ENCODE results near the gene PARP3.
"Not testable (repeated sequence)": the region's sequence is repeated elsewhere in the genome, so short reads cannot be mapped to it uniquely, and the experiment has no call there.

PARP3 gene

GRCh38 chr3:51941798-51942602 is at the start of gene PARP3, which contains the start of gene RRP9:
TSS of gene PARP3 (plus strand) at chr3:51942363. CDS start at chr3:51943356, 993 bp downstream.
TSS of gene RRP9 (minus strand) at chr3:51941904. CDS start at chr3:51941867, 37 bp downstream.
- in situ Hi-C loops (cut with MboI; ENCODE audit: low sequenced_read_pairs): no loop called here

DNA sequence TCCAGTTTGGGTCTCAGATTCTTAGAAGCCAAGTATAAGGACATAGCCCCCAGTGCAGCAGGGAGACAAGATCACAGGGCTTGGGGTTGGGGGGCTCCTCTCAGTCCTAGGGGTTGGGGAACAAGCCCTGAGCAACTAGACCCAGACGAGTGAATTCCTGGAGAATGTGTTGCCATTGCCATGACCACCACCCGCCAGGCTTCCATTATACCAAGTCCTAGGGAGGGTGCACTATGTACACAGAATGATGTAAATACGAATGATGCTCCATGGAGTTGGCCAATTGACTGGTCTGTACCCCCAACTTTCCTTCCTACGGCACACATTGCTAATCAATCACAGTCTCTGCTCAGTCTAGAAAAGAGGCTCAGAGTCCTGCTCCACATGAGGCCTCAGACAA is 47.8 kb upstream of the PARP3 start:
- in situ Hi-C loops (cut with MboI; ENCODE audit: low sequenced_read_pairs): no loop called here

GRCh38 chr3:51894939-51895338 is 47.2 kb upstream of the PARP3 start:
- in situ Hi-C loops (cut with MboI; ENCODE audit: low sequenced_read_pairs): no loop called here

DNA sequence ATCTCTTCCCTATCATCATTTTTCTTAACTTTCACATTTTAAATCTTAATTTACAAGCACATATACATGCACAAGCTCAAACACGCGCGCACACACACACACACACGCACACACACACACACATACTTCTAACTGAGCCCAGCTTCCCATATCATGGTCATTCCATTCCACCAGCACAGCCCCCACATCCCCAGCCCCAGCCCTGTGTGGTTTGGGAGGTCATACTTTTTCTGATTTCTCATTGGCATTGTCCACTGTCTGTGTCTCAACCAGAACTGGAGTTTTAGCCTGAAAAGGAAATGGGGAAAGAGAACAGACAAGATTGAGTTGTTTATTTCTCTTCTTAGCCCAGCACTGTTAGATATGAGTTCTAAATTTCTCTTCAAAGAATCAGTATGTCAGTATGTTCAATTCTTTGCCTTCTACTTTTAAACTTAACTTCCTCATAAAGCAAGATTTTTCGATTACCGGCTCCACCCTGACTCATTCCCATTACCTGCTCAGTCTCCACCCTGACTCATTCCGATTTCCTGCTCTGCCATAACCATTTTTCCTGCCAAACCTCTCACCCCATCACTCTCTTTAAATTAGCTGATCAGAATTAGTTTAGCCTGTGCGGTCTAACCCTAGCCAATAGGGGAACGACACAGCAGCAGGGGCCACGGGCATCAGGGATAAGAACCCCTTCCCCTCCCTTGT is 45.4 kb upstream of the PARP3 start:
- in situ Hi-C loops (cut with MboI; ENCODE audit: low sequenced_read_pairs): no loop called here

DNA sequence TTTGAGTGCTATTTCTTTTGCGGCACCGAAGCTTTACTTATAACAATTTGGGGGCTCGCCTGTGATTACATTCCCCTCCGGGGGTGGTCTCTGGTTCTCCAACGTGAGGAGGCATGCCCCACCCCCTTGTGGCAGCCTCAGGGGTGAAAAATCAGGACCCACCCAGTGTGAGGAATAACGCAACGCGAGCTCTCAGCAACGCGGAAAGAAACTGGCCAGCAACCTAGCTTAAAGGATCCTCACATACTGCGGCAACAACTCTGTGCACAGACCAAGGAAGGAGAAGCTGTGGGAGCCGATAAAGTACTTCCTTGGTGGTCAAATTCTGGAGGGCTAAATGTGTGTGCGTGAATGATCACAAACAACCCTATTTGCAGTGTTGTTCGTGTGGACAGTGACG is 44.8 kb upstream of the PARP3 start:
- in situ Hi-C loops (cut with MboI; ENCODE audit: low sequenced_read_pairs): no loop called here

DNA sequence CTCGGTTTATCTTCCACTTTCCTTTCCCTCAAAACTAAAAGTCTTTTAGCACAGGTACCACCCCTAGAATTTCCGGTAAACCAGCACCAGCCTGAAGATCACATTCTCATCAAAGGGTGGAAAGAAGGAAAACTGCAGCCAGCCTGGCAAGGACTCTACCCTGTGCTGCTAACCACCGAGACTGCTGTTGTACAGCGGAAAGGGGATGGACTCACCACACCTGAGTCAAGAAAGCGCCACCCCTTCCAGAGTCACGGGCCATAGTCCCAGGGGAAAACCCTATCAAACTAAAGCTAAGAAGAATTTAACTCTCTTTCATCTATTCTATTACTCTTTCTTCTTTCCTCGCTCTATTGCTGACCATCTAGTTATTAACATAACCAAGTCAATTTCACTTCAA is 42.1 kb upstream of the PARP3 start:
- in situ Hi-C loops (cut with MboI; ENCODE audit: low sequenced_read_pairs): not testable (repeated sequence)

- in situ Hi-C loops (cut with MboI; ENCODE audit: low sequenced_read_pairs): not testable (repeated sequence)
Measured at GRCh38 chr3:51902361-51902760, 39.8 kb upstream of the PARP3 start.

DNA sequence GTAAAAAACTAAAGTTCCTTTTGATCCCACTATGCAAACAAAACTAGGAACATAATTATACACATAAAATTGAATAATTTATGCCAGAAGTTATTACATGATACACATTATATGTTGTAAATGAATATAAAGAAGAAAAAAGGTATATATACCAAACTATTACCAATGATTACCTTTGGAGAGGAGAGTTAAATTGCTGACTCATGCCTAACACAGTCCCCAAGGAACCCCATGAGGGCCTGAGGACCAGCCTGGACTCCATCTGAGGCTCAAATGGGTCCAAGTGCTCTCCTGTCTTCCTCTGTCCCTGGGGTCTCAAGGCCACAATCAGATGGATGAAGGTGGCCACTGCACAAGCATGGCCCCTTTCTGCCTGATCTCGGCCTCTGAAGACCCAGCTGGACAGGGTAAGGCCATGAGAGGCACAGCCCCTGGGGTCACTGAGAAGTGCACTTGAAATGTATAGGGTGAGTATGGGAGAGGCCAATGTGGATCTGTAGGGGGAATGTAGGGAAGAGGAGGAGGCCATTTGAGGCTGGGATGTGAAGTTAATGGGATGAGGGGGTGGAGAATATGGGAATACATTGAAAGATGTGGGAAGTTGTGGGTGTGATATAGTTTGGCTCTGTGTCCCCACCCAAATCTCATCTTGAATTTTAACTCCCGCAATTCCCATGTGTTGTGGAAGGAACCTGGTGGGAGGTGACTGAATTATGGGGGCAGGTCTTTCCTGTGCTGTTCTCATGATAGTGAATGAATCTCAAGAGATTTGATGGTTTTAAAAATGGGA is 37.9 kb upstream of the PARP3 start:
- in situ Hi-C loops (cut with MboI; ENCODE audit: low sequenced_read_pairs): no loop called here

- in situ Hi-C loops (cut with MboI; ENCODE audit: low sequenced_read_pairs): no loop called here
Measured at GRCh38 chr3:51908026-51908425, 34.1 kb upstream of the PARP3 start.

GRCh38 chr3:51916418-51916817 is 25.7 kb upstream of the PARP3 start:
- in situ Hi-C loops (cut with MboI; ENCODE audit: low sequenced_read_pairs): no loop called here

DNA sequence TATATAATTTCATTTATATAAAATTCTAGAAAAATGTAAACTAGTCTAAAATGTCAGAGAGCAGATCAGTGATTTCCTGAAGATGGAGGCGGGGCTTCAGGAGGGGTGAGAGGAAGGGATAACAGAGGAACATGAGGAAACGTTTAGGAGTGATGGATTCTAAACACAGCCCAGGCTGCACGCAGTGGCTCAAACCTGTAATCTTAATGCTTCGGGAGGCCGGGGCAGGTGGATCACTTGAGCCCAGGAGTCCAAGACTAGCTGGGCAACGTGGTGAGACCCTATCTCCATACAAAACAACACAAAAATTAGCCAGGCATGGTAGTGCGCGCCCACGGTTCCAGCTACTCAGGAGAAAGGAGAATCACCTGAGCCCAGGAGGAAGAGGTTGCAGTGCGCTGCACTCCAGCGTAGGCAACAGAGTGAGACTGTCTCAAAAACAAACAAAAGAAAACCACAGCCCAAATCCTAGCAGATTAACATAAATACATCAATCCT is 21.0 kb upstream of the PARP3 start:
- in situ Hi-C loops (cut with MboI; ENCODE audit: low sequenced_read_pairs): no loop called here

DNA sequence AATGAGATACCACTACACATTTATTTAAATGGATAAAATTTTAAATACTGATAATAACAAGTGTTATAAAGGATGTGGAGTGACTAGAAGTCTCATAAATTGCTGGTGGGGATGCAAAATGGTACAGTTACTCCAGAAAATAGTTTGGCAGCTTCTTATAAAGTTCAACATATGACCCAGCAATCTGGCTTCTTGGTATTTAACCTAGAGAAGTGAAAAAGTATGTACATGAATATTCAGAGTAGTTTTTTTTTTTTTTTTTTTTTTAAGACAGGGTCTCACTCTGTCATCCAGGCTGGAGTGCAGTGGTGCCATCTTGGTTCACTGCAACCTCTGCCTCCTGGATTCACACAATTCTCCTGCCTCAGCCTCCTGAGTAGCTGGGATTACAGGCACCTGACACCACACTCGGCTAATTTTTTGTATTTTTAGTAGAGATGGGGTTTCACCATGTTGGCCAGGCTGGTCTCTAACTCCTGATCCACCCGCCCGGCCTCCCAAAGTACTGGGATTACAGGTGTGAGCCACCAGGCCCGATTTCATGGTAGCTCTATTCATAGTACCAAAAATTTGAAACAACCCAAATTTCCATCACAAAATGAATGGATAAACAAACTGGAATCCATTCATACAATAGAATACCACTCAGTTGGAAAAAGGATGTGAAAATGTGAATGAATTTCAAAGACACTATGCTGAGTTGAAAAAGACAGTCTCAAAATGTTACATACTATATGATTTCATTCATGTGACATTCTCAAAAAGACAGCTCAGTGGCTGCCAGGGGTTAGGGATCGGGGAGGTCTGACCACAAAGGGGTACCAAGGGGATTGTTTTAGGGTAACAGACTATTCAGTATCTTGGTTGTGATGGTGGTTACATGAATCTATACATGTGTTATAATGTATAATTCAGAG is 14.8 kb upstream of the PARP3 start:
- in situ Hi-C loops (cut with MboI; ENCODE audit: low sequenced_read_pairs): no loop called here

GRCh38 chr3:51928438-51928837 is 13.7 kb upstream of the PARP3 start:
- in situ Hi-C loops (cut with MboI; ENCODE audit: low sequenced_read_pairs): no loop called here

DNA sequence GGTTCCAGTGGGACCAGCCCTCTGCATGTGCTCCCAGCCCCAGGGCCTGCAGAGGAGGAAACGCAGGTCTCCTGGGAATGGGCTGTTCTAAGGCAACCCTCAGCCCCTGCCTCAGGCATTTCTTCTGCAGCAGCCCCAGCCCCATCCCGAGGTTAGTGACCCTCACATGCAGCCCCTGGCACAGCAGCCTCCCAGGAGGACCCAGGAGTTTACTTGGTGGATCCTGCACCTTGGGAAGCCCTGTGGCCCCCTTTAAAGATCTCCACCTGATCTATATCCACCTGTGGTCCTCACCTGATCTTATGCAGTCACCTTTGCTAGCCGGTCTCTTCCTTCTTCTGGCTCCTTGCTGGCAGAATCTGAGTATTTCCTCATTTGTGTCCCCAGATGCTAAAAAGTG is 13.2 kb upstream of the PARP3 start:
- in situ Hi-C loops (cut with MboI; ENCODE audit: low sequenced_read_pairs): not testable (repeated sequence)

DNA sequence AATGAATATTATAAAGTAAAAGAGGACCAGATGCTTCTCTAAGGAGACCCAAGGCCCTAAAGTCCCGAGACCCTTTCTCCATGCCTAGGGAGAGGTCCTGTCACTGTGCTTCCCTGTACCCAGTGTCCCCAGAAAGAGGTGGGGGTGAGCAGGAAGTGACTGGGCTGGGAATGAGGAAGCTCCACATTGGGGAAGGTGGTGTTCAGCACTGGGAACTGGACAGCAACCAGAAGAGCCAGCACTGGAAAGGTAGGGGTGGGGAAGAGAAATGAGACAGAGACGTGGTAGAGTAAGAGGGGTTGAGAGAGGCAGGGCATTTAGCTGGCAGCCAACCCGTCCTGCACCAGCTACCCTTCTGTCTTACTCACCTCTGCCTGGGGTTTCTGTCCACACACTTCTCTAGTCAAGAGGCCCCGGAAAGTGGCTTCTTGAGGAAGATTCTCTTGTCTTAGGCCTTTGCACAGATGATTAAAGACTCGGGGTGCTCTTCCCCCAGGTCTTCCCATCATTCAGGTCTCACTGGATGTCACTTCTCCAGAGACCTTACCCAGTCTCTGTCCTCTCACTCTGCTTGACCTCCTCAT is 12.7 kb upstream of the PARP3 start:
- in situ Hi-C loops (cut with MboI; ENCODE audit: low sequenced_read_pairs): no loop called here

DNA sequence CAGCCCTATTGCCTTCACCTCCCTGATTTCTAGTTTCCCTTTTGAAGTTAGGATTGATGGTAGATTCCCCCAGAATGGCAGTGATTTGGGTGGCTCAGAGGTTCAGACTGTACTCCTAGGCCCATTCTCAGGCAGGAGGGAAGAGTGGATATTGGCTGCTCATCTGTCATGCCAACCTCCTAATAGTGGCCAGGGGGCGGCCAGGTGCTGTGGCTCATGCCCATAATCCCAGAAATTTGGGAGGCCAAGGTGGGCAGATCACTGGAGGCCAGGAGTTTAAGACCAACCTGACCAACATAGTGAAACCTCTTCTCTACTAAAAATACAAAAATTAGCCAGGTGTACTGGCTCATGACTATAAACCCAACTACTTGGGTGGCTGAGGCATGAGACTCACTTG is 11.7 kb upstream of the PARP3 start:
- in situ Hi-C loops (cut with MboI; ENCODE audit: low sequenced_read_pairs): no loop called here

DNA sequence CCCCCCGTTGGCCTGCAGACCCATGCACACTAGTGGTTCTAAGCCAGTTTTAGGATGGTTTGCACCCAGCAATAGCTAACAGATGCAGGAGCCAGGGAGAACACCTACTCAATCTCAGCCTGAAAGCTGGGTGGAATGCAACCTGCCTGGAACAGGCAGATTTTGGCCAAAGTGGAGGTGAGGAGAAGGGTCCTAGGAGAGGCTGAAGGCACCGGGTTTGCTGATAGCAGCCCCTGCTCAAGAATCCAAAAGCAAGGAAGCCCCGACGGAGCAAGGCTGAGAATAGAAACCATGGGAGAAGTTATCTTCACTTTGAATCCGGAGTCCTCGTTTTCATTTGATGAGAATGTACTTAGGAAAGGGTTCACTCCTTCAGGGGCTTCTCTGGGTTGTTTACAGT is 10.4 kb upstream of the PARP3 start:
- in situ Hi-C loops (cut with MboI; ENCODE audit: low sequenced_read_pairs): no loop called here

DNA sequence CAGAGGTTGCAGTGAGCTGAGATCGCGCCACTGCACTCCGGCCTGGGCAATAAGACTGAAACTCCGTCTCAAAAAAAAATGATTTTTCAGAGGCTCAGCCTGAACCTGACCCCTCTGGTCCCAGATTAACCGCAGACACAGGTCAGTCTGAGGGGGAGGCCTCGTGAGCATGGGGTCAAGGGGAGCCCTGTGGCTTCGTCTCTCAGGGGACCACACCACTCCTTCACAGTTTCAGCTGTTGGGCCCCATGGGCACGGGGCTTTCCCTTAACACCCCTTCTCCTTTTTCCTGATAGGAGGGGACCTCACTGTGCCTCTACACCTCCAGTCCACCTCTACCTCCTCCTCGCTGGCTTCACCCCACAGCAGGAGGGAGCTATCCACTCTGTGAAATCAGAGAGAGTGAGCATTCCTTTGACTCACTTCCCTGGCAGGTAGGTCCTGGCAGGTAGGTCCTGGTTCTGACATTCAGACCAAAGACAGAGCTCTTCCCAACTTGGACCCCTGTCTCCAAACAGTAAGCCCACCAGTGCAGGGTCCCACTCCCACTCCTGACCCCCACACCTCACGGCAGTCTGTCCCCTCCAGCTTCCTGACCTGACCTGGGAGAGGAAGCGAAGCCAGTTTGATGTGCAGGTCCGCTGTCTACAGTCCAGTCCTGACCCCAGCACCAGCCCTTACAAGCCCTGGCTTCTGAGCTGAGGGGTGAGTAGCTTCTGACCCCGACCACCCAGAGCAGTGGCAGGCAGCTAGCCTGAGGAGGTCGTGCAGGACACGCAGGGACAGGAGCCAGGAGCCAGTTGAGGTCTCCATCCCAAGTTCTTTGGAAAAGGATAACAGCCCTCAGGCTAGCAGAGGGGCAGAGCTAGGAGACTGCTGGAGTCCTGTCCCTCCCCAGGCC is 9.4 kb upstream of the PARP3 start:
- in situ Hi-C loops (cut with MboI; ENCODE audit: low sequenced_read_pairs): no loop called here
